Measurements from ENCODE around the gene ADGB.
"Not testable (repeated sequence)": the region's sequence is repeated elsewhere in the genome, so short reads cannot be mapped to it uniquely, and the experiment has no call there.

The ADGB gene

DNA sequence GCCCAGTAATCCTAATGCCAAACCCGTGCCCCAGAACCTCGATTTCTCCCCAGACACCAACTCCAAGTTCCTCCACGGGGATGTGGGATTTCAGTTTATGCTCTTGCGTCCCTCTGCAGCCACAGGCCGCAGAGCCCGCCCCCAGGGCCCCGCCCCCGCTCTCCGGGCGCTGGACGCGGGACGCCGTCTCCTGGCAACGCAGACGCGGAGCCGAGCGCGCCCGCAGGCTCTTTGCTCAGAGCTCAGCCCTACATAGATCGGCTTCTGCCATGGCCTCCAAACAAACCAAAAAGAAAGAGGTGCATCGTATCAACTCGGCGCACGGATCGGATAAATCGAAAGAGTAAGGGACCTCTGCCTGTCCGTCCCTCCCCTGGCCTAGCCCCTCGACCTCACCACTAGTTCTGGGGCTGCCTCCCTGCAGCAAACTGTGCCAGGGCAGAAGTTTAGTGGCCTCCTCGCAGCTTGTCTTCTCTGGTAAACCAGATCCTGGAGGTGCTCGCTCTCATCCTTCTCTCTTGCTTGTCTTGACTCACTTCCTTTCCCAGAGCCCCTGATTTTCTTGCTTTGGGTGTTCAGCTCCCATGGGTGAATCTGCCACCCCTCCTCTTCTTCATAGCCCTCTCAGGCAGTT, at the start of gene ADGB:
Gene ADGB (plus strand): TSS at position 201 of the 634 bp plus-strand sequence. CDS start 69 bp downstream, at position 270.
- DNase-seq, result peak; percentile 87

- no peak for DNase-seq
These were observed 47.9 kb upstream of the ADGB start for GRCh38 chr6:146550911-146551310.

DNA sequence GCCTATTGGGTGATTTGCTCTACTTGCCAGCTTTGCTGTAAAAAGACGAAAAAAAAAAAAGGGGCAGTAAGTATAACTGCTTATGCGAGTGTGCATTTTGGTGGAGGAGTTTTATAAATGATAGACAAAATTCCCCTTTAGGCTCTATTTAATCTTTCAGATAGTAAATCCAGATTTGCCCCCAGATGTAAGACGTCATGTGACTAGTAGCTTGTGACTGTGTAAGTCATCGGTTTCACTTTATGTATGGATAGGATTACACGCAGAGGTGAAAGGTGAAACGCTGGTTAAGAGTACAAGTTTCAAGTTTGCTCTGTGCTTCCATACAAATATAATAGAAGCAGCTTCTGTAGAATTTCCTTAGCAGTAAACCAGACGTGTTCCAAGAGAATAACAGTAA, 47.2 kb upstream of the ADGB start:
- DNase-seq, result no peak

GRCh38 chr6:146553377-146554135, 45.2 kb upstream of the ADGB start:
- DNase-seq, result no peak

- no peak for DNase-seq
These were observed 38.2 kb upstream of the ADGB start for GRCh38 chr6:146560607-146561006.

DNA sequence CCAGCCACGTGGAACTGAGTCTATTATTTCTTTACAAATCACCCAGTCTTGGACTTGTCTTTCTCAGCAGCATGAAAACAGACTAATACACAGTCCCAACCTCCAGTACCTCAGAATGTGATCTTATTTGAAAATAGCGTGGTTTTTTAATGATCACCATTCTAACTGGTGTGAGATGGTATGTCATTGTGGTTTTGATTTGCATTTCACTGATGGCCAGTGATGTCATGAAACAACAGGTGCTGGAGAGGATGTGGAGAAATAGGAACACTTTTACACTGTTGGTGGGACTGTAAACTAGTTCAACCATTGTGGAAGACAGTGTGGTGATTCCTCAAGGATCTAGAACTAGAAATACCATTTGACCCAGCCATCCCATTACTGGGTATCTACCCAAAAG, 32.1 kb upstream of the ADGB start:
- not testable (repeated sequence) for DNase-seq

DNA sequence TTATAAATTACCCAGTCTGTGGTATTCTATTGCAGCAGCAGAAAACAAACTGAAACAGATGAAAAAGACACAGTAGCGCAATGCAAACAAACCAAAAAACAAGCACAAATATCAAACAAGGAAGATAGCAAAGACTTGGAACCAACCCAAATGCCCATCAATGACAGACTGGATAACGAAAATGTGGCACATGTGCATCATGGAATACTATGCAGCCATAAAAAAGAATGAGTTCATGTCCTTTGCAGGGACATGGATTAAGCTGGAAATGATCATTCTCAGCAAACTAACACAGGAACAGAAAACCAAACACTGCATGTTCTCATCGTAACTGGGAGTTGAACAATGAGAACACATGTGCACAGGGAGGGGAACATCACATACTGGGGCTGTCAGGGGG, 30.2 kb upstream of the ADGB start:
- not testable (repeated sequence) for DNase-seq

- DNase-seq, result no peak
These were observed 24.6 kb upstream of the ADGB start for GRCh38 chr6:146574211-146574610.

DNA sequence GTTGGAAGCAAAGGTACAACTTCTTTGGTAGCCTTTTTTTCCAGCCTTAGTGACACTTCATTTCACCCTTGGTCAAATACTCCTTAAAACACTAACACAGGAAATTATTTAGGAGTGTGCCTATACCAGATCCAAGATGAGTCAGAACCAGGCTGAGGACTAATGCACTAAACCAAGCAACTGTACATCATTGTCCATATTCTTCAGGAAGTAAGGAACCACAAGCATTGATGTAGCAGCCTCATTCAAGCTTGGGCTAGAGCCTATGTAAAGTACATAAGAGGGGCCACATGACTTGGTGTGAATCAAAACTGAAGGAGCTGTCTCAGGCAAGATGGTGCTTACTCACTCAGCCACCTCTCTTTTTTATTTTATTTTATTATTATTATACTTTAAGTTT, 20.7 kb upstream of the ADGB start:
- no peak for DNase-seq

- DNase-seq, result no peak
These were observed 16.8 kb upstream of the ADGB start for GRCh38 chr6:146581968-146582367.

GRCh38 chr6:146582857-146583256, 15.9 kb upstream of the ADGB start:
- no peak for DNase-seq

DNA sequence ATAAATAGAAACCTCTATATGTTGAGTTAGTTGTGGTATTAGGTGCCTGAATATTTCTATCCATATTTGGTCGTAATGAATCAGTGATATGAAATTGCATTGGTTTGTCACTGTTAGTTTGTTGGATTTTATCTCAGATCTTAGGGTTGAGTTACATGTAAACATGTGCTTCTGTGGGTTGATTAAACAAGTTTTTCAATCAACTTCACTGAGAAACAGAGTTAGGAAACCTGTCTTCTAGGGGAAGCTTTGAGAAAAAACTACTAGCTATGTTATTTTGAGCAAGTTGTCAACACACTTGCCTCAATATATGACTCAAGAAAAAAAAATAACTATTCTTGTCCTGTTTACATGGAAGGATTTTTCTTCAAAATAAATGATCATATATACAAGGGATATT, 14.8 kb upstream of the ADGB start:
- no peak for DNase-seq

- DNase-seq, result no peak
These were observed 11.3 kb upstream of the ADGB start for GRCh38 chr6:146587459-146587858.

DNA sequence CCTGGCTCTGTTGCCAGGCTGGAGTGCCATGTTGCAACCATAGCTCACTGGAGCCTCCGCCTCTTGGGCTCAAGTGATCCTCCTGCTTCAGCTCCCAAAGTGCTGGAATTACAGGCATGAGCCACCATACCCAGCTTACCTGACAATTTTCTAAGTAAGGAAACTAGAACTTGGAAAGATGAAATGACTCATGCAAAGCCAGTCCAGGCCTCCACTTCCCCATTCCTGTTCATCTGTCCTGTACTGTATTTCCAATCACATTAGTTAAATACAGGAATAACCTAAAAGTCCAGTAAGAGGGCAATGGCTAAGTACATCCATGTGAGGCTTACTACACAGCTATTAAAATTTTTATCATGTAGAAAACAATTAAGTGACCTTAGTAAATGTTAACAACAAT, 8.3 kb upstream of the ADGB start:
- no peak for DNase-seq

DNA sequence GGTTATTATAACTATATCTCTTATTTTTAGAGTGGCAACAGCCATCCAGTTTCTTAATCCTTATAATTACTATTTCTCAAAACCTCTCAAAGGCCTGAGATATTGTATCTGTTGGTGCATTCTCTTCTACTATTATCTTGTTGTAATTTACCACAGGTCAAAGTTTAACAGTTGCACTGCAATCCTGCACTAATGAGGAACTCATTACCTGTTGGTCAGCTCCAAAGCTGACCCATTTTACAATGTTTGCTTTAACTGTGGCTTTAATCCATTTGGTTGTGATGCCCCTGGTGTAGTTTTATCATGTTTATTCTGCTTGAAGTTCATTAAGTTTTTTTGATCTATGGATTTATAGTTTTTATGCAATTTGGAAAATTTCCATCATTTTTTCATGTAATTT, 6.3 kb upstream of the ADGB start:
- DNase-seq, result no peak

- DNase-seq, result no peak
These were observed 4.8 kb upstream of the ADGB start for GRCh38 chr6:146593986-146594385.

DNA sequence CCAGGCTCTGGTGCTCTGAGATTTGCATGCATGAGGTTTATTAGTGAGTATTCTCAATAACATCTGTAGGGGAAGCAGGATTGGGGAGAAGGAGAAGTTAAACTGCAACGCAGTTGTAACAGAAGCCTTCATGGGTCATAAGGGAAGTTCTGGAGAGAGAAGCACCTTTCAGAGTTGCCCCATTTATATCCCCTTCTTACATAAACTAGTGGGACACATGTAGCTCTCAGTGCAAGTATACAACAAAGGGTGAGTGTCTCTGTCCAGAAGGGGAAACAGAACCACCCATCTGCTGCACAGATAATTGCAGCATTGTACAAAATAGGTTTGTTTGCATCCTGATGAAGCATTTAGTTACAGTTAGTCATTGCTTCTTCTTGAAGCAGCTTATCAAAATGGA, 4.3 kb upstream of the ADGB start:
- peak; percentile 19 for DNase-seq

DNA sequence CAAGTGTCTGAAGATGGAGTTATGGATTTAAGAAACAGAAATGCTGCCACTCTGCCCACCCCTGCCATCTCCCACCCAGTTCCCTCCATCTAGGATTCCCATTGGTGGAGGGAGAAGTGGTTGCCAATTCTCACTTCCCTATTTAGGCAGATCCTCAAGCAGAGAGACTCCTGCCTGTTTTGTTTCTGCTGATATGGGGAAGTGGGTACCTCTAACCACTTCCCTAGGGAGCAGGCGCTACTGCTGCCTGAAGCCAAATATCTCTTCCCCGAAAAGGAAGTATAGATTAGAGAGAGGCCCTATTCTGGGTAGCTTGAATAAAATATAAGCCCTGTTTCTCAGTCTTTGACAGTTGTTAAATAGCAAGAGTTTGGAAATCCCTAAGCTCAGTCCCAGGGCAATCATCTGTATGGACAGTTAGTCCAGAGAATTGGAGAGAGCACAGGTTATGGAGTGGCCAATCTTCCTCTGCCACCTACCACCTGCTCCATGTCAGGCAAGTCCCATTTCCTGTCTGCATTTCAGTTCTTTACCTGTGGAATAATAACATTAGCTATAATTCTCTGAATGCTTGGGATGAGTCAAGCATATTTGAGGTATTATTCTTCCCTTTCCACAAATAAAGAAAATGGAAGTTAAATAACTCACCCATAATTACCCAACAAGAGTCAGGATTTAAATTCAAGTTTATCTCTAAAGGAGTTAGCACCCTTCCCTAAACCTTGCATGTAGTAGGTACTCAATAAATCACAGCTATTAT, 2.6 kb upstream of the ADGB start:
- no peak for DNase-seq

DNA sequence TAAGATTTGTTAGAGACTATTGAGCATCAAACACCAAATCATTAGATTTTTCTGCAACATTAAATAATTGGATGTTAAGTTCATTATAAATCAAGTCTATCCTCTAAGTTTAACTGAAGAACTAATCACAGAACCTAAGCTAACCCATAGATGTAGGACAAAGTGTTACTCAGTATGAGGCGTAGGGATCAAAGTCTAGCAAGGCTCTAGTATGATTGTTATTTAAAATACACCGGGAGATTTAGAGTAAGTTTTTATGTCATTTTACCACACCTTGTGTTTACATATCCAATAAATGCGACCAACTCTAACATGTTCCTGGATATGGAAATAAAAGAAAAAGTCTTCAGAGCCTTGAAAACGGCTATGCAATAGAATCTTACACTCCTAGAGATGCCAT, 2.6 kb downstream of the ADGB start:
- no peak for DNase-seq

GRCh38 chr6:146602526-146602925, 3.8 kb downstream of the ADGB start:
- DNase-seq, result no peak

DNA sequence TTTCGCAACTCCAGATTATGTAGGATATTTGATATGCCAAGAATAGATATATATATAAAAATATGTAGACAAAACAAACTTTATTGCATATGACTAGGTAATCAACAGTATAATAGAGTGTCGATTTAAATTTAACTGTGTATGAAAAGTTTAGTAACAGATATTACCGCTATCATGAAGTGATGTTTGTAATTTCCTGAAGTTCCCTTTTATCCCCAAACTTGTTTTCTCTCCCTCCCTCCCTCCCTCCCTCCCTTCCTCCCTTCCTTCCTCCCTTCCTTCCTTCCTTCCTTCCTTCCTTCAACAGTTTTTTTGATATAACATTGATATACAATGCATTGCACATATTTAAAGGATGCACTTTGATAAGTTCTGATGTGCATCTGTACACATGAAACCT, 15.2 kb downstream of the ADGB start:
- no peak for DNase-seq

- no peak for DNase-seq
These were observed 21.9 kb downstream of the ADGB start for GRCh38 chr6:146620655-146621054.

DNA sequence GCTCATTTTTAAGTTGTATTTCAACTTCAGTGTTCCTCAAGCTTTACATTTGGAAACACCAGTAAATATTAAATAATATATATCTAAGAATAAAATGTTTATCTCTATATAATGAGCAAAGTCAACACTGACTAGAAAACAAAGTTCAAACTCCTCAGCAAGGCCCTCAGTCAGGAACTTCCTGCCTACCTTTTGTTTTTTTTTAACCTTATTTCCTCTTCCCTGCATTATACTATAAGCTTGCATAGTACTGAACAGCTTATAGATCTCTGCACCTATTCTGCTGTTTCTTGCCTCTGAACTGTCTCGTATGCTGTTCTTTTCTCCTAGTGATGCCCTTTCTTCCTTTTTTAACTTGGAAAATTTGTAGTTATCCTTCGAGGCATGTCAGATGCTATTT, 29.6 kb downstream of the ADGB start:
- DNase-seq, result no peak

DNA sequence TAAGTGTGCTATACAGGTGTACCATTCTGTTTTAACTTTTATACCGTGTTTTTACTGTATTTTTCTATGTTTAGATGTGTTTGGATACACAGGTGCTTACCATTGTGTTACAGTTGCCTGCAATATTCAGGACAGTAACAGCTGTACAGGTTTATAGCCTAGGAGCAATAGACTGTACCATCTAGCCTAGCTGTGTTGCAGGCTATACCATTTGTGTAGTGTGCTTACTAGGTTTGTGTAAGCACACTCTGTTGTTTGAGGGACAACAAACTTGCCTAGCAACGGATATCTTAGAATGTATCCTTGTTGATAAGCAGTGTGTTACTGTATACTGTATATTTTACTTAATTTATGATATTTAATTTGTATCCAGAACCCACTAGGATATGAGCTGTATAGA, 35.2 kb downstream of the ADGB start:
- DNase-seq, result no peak

Data from eye (tissue), 1 donor.